Stimulated activated CD8-positive, alpha-beta memory T cell treated with anti-CD3 and anti-CD28 coated beads, Interleukin-12 subunit alpha, Interleukin-12 subunit beta, amount 100 ng/mL, for 24 hours (primary cell): ENCODE measurements around the gene SERTM1.

Experiments
- DNase-seq: peaks from one replicate; pipeline ENCODE4 v3.0.0-alpha.2; 2020; ENCODE audit errors: extremely low read depth

SERTM1 gene

DNA sequence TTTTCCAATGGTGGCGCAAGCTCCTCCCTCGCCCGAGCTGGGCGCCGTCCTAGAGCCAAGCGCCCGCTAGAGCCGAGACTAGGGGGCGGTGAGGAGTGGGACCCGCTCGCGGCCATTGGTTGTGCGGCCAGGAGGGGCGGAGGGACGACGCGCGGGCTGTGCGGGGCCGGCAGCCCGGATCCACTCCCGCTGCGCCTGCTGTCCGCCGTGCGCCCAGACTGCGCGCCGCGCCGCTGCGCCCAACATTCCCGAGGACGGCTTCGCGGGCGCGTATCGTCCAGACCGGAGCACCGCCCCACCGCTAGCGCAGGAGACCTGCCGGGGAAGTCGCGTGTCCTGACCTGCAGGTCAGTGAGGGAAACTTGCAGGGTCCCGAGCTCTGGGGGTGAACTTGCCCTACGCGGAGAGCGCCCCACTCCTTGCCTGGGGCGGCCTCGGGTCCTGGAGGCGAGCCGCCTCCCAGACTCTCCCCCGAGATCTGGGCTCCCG, at the start of gene SERTM1:
TSS of gene SERTM1 (plus strand) at position 183 of the 489 bp plus-strand sequence. CDS start 21,059 bp downstream, outside the sequence.
- DNase-seq, result no peak

DNA sequence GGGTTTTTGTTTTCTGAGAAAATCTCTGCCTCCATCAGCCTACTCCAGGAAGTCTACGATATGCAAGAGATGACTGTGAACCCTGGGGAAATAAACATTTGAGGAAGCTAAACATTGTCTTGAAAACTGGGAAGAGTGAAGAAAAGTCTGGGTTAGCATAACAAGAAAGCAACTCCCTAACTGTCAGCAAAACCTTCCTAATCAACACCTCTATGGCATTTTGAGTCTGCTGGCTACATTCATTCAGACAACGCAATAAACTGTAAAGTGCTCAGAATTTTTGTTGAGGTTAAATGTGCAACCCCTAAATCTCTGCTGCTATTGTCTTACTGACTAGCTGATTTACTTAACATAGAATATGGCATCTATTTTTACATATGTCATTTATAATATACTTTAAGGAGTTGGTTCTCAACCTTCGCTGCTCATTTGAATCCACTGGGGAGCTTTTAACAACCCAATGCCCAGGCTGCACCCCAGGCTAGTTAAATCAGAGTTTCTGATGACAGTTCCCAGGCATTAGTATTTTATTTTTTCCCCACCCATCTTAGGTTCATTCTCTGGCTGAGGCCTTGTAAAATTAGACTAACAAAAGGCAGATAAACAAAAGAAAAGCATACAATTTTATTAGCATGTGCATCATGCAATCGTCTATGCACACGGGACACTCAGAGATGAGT, 45.3 kb upstream of the SERTM1 start:
- no peak for DNase-seq

DNA sequence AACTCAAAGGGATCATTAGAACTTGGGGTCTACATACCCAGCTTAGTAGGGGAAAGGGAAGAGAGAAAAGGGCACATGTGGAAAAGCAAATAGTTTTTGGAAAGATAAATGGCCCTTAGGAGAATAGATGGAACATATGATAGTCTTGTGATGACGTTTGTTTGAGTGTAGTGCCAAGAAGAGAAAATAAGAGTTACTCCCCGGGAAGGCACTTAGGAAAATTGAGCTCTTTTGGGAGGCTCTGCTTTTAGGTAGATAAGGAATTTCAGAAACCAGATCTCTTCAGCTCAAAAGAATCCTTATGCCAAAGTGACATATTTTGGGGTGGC, 44.8 kb upstream of the SERTM1 start:
- DNase-seq, result no peak

DNA sequence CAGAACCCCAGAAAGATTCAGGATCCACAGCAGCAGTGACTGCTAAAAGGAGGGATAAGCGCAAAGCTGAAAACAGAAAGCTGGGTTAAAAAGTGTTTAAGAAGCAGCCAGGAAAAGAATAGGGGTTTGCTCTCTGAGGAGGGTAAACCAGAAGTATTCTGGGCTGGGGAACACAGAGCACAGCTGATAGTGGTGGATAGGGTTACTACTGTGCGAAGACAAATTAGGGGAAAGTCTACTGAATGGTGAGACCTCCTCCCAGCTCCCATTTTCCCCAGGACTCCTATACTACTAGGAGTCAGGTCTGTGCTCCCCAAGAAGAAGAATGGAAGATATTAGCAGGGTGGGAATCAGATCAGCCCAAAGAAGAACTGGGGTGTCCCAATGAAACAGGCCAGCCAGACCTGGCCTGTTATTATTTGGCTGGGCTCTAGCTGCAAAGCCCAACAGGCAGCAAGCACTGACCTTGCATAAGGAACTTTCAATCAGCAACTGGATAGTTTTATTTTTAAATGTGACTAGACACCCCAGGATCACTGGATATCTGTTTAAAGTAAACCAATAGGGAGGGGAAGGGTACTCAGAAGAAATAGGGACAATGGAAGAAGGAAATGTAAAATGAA, 43.5 kb upstream of the SERTM1 start:
- DNase-seq, result no peak

DNA sequence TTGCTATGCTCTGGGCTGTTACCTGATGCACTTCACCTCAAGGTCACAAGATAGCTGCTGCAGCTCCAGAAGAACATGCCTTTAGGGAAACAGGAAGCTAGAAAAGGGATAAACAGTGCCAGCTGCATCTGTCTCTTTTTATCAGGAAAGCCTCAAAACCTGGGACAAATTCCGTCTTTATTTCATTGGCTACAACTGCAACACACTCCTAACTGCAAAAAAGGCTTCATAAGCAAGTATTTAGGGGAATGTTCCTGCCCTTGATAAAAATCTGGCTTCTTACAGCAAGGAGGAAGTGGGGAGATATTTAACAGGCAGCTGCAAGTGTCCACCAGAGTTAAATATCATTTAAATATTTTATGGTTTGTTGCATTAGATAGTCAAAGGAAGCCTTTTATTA, 34.2 kb upstream of the SERTM1 start:
- no peak for DNase-seq

DNA sequence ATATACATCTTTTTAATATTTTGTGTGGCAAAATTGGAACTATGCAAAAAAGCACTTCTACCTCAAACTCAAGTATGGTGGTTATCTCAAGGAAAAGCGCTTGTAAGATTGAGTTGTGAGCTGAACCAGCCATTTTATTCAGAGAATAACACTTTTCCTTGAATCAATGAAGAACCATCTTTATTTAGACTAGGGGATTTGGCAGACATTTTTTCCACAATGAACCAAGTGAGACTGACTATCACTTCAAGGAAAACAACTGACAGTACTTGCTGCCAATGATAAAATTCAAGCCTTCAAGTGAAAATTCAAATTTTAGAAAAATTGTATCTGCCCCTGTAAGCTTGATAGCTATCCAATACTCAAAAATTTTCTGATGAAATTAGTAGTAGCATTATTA, 23.2 kb upstream of the SERTM1 start:
- DNase-seq, result no peak

DNA sequence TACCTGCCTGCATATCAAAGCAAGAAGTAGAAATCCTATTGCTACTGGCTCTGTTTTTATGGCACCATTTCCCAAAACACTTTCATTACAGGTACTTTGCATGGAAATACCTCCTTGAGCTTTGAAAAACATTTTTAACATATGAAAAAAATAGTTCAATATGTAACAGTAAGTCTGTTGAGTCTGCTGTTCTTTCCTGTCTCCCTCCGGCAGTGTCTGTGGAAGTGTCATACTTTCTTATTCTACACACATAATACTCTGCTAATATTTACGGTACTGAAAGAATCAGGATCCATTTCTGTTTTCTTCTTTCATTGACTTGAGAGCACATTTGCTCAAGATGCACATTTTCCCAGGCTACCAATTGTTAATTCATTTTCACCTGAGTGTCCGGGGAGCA, 8.2 kb upstream of the SERTM1 start:
- DNase-seq, result no peak

DNA sequence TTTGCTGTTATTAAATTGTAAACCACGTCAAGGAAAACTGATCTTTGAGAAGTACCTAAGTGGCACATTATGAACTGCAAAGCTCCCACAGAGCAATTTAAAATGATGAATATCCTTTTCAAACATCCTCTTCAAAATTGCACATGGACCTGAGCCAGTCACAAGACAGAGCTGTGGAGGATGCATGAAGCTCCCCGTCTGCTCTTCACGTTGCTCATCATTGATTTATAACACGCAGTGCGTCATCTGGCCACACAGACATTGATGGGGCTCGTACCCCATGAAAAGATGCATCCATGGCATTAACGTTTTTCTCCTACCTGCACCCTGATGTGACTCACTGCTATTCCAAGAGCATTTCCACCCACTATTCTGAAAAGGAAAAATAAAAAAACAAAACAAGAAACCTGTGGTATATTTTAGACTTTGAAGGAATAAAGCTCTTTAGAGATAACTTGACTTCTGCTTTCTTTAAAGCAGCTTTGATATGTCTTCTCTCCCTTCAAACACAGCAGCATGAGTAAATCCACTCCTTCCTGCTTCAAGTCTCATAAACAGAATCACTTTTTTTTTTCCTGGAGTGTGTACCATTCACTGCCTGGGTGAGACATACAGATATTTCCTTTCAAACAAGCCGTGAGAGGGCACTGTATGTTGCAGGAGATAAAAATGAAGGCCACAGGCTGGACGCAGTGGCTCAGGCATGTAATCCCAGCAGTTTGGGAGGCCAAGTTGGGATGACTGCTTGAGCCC, 7.2 kb upstream of the SERTM1 start:
- DNase-seq, result no peak

DNA sequence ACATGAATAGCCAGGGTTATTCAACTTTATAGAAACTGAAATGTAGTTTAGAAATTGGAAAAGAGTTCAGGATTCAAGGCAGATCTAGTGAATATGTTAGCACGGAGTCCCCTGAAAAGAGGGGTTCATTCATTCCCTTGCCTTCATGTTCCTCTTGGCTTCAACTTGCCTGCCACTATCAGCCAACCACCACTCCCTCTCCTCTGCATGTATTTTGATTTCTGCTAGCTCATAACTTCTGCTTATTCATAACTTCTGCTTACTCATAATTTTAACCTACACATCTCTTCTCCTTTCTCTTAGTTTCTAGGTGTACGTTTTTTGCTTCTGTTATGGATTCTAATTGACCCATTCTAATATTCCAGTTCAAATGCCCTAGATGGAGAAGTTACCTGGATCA, 5.5 kb upstream of the SERTM1 start:
- DNase-seq, result no peak

DNA sequence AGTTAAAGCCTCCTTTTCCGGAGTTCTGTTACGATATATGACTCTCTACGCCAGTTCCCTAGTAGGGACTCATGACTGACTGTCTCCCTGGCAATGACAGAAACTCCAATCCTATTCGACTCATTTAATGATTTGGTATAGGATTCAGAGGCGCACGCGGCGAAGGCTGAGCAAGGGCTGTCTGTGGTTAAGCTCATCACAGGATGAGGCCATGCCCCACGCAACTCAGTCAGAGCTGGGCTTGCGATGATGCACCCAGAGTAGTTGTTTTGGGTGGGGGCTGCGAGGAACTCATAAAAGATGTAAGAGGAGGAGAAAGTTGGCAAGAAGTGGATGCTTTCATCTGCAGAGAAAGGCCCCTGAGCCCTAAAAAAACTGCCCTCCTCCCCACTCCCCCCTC, 468 bp upstream of the SERTM1 start:
- DNase-seq, result no peak

DNA sequence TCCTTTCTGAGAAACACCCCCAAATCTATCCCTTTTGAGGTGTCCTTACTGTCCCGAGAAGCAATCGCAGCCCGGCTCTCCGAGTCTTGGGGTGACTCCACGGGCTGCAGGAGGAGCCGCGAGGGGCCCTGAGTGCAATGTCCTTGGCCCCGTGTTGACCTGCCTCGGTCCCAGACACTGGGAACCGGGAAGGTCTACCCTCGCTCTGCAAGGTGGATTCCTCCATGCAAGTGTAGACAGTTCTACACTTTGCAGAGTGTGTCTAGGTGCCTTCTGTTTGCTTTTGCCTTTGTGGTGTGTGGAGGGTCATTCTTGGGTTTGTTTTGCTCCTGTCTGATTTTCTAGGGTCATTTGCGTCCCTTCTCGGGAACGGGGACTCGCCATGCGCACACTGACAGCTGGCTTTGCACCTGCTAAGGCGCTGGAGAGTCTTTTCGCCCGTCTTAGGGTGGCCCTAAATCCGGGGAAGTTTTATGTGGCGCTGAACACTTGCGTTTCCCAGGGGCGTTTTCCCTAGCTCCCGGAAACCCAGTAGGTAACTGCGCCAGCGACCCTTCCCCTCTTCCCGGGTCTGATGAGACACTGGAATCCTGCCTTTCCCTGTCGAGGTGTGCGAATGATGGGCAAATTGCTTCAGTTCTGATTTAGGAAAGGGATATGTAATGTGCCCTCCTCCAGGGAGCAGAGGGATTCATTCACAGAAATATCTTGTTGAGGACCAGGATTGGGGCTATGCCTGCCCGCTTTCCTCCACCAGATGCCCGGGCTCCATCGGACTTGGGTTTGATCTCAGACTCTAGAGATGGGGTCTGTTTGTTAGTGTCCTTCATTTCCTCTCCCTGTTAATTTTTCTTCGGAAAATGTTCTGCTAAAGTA, 755 bp downstream of the SERTM1 start:
- no peak for DNase-seq

DNA sequence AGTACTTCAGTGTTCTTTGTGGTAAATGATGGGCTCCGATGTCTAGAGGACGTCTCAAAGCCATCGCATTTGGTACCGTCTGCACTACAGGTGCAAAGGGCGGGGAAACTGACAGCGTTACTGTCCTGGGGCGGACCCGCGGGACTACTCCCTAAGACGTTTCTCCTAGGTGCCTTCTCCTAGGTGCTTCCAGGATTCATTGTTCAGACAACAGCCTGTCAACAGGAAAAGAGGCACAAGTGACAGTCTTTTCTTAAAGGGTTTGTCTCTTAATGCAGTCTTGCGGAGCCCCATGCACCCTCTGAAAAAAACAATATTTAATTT, 1.4 kb downstream of the SERTM1 start:
- no peak for DNase-seq

DNA sequence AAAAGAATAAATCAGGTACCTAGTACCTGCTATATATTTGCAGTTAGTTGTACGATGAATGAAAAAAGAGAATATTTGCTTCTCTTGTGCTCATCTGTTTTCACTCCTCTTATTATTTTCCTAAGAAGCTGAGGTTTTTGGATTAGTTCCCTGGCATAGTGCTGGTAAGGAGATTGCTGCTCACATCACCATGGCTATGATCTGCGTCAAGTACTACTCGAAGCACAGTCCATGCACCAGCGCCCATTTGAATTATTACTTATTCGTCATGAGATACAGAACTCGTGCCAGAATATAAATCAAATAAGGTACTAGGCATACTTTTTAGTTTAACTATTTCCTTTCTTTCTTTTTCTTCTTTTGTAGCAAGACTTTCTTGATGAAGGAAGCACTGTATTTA, 7.1 kb downstream of the SERTM1 start:
- DNase-seq, result no peak

DNA sequence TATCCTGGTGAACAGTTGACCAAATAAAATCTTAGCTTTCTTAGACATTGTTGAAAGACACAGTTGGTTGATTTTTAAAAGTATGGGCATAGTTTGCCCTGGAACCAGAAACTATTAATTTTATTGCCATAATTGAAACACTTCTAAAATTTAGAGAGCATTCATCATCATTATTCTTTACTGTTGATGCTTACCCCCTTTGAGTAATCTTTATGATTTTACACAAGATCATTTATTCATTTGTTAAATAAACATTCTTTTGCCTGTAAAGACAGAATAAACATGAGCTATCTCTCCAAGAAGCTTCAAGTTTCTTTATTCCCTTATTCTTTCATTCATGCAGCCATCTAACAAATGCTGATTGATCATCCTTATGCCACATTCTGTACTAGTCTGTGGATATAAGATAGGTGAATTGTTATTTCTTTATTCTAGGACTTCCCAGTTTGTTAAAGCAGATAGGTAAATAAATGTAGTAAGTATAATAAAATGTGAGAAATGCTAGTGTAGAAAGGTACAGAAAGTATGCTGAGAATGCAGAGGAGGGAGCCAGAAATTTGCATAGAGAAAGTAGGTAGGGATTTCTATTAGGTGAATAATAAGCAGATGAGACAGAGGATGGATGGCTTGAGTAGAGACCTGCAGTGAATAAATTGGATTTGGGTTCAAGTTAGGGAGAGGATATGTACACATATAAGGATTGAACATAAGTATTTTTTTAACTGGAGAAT, 8.2 kb downstream of the SERTM1 start:
- DNase-seq, result no peak

DNA sequence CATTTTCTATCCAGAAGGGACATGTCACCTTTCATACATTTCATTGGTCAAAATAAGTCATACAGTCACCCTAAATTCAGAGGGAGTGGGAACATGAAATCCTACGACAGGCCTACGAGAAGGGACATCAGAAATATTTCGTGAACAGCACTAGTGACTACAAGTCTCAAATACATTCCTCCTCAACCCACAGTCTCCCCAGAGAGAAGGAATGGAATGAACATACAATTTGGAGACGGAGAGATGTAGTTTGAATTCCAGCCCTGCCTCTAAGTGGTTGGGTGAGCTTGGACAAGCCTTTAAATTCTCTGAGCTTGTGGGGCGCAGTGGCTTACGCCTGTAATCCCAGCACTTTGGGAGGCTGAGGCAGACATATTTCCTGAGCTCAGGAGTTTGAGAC, 9.9 kb downstream of the SERTM1 start:
- DNase-seq, result no peak

DNA sequence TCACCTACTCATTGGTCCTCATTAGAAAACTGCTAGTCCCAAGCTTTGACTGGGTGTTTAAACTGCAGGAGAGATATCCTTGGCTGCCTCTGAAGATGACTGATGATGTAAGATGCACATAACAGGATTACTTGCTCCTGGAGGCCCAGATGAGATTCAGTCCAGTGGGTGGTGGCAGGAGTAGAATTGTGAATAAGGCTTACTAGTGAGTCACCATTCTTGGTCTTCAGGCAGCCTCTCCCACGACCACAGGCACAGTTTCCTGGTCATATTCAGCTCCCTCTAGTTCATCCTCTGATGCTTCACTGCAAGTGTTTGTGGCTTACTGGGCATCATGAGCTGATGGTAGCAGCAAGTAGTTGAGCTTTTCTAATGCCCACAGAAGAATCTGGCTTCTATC, 12.1 kb downstream of the SERTM1 start:
- no peak for DNase-seq

DNA sequence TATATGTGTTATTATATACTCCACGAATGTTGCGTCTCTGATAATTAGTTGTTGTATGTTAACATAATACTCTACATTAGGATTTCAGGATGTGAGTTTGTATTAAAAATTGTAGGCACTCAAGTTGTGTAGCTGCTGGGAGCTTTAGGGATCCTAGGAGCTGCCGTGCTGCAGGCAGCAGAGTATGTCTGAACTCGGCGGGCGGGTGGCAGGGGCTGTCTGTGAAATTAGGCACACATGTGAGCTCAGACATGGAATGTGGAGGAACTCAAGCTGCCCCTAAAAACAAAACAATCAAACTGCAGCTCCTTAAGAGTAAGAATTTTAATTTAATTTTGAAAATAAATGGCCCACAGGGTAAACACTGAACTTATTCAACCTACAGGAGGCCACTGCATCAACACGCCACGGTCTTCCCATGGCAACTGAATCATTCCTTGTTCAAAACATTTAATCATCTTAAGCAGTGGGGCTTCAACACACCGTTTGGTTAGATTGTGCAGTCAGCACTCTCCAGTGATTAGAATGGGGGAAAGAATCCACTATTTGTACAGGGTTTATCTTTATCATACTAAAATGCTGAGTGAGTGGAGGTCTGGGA, 22.7 kb downstream of the SERTM1 start:
- no peak for DNase-seq

DNA sequence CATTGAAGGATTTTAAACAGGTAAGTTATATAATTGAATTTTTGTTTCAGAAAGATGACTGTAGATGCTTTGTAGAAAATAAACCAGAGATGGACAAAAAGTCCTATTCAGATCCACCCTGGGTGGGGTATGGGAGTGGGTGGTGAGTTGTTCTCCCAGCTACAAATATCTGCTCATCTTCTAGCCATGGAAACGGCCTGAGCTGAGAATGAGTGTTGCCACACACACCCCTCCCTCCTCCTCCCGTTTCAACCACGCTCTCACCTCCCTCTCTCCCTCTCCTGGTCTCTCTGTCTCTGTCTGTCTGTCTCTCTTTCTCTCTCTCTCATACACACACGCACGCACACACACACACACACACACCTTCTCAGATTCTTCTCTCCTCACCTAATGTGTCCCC, 26.4 kb downstream of the SERTM1 start:
- no peak for DNase-seq

DNA sequence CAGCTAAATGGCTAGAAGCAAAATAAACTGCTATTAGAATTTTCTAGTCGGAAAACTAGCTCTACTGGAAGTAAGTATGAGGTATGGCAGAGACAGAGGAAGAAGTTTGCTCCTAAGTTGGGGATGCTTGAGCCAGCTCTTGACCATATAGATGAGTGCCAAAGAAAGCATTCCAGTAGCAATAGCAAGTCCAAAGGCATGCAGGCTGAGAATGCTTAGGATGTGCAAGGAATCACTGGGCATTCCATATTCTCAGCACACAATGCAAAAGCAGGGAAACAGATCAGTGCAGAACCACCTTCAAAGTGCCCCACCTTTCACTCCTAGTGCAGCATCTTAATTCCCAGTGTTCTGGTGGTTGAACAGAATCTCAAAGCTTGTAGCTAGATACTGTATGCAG, 32.9 kb downstream of the SERTM1 start:
- no peak for DNase-seq

DNA sequence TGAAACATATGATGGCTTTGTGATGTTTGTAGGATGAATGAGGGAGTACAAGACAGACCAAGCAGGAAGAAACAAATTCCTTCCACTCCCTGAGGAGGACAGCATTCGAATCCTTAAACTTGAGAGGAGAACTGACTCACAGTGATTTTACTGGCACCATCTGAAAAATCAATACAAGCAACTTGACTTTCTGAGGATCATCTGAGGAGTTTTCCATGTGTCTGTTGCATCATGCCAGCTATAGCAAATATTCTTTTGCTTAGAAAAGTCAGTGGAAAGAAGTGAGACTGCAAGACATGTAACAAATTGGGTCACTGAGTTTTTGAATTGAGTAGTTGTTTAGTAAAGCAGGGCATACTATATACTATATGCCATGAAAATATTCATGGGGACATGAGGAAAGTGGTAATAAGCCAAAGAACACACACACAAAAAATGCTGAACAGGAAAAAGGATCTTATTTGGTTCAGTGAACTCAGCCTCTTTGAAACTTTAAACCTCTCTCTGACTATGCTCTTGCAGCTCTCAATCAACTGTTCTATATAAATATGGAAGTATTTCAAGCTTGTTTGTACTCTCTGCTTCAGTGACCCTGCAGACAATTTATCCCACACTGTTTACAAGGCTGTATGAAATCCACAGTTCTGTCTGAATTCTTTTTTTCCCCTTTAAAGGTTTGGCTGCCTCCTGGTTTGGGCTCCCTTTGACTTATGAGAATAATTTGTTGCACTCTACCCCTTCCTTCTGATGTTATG, 35.5 kb downstream of the SERTM1 start:
- no peak for DNase-seq
